ENCODE results near the gene CABP1.
A peak's percentile ranks its signal among the peaks of the same experiment; 100 is the strongest.

Gene CABP1

GRCh38 chr12:120698665-120699064, 58.2 kb downstream of the CABP1 start:
- no peak overlapping the region for H3K4me3 ChIP-seq (ENCODE audit: low read length in 2 of 2)
- H3K4me1 ChIP-seq (ENCODE audit: control insufficient read depth, insufficient read depth, low read length), result peaks cover 2% of the 10 kb centered on the region
- no peaks in the 10 kb centered on the region for H3K27me3 ChIP-seq (ENCODE audit: control insufficient read depth in 1 of 2, insufficient read depth in 2 of 2, low read length in 2 of 2)
- no peaks in the 10 kb centered on the region for H3K9me3 ChIP-seq (ENCODE audit: control insufficient read depth in 2 of 2, low read length in 2 of 2)
- peaks cover 48 to 69% of the 10 kb centered on the region in 2 donors for H3K36me3 ChIP-seq (ENCODE audit: control insufficient read depth in 2 of 2, insufficient read depth in 2 of 2, low read length in 2 of 2)
- no peak overlapping the region for H3K9ac ChIP-seq (ENCODE audit: low read length in 2 of 2)
- H3K27ac ChIP-seq (ENCODE audit: low read length), result no peak overlapping the region

- H3K4me3 ChIP-seq (ENCODE audit: low read length in 2 of 2), result no peak overlapping the region
- no peak overlapping the region for H3K9ac ChIP-seq (ENCODE audit: low read length in 2 of 2)
- H3K36me3 ChIP-seq (ENCODE audit: control insufficient read depth in 2 of 2, insufficient read depth in 2 of 2, low read length in 2 of 2), result peaks cover 43 to 62% of the 10 kb centered on the region in 2 donors
- H3K27me3 ChIP-seq (ENCODE audit: control insufficient read depth in 1 of 2, insufficient read depth in 2 of 2, low read length in 2 of 2), result no peaks in the 10 kb centered on the region
- H3K9me3 ChIP-seq (ENCODE audit: control insufficient read depth in 2 of 2, low read length in 2 of 2), result no peaks in the 10 kb centered on the region
- H3K27ac ChIP-seq (ENCODE audit: low read length), result no peak overlapping the region
- peaks cover 2% of the 10 kb centered on the region for H3K4me1 ChIP-seq (ENCODE audit: control insufficient read depth, insufficient read depth, low read length)
Observed at GRCh38 chr12:120699553-120699952, 59.1 kb downstream of the CABP1 start.

- H3K9ac ChIP-seq (ENCODE audit: low read length in 2 of 2), result no peak overlapping the region
- H3K9me3 ChIP-seq (ENCODE audit: control insufficient read depth in 2 of 2, low read length in 2 of 2), result no peaks in the 10 kb centered on the region
- H3K36me3 ChIP-seq (ENCODE audit: control insufficient read depth in 2 of 2, insufficient read depth in 2 of 2, low read length in 2 of 2), result peaks cover 31 to 50% of the 10 kb centered on the region in 2 donors
- no peak overlapping the region for H3K4me3 ChIP-seq (ENCODE audit: low read length in 2 of 2)
- no peaks in the 10 kb centered on the region for H3K27me3 ChIP-seq (ENCODE audit: control insufficient read depth in 1 of 2, insufficient read depth in 2 of 2, low read length in 2 of 2)
- H3K27ac ChIP-seq (ENCODE audit: low read length), result no peak overlapping the region
- peaks cover 2% of the 10 kb centered on the region for H3K4me1 ChIP-seq (ENCODE audit: control insufficient read depth, insufficient read depth, low read length)
Observed at GRCh38 chr12:120700886-120701285, 60.5 kb downstream of the CABP1 start.

GRCh38 chr12:120702637-120703036, 62.2 kb downstream of the CABP1 start:
- no peaks in the 10 kb centered on the region for H3K27me3 ChIP-seq (ENCODE audit: control insufficient read depth in 1 of 2, insufficient read depth in 2 of 2, low read length in 2 of 2)
- H3K9me3 ChIP-seq (ENCODE audit: control insufficient read depth in 2 of 2, low read length in 2 of 2), result no peaks in the 10 kb centered on the region
- H3K36me3 ChIP-seq (ENCODE audit: control insufficient read depth in 2 of 2, insufficient read depth in 2 of 2, low read length in 2 of 2), result peaks cover 20 to 35% of the 10 kb centered on the region in 2 donors
- no peak overlapping the region for H3K27ac ChIP-seq (ENCODE audit: low read length)
- peaks cover 2% of the 10 kb centered on the region for H3K4me1 ChIP-seq (ENCODE audit: control insufficient read depth, insufficient read depth, low read length)
- no peak overlapping the region for H3K4me3 ChIP-seq (ENCODE audit: low read length in 2 of 2)
- H3K9ac ChIP-seq (ENCODE audit: low read length in 2 of 2), result no peak overlapping the region

- H3K27ac ChIP-seq (ENCODE audit: low read length), result no peak overlapping the region
- no peak overlapping the region for H3K4me3 ChIP-seq (ENCODE audit: low read length in 2 of 2)
- H3K9ac ChIP-seq (ENCODE audit: low read length in 2 of 2), result no peak overlapping the region
Observed at GRCh38 chr12:120703311-120703942, 63.0 kb downstream of the CABP1 start.

GRCh38 chr12:120705618-120706017, 65.2 kb downstream of the CABP1 start:
- Histone ChIP-seq H3K27ac (ENCODE audit: low read length) (no peak overlapping the region), H3K4me1 (ENCODE audit: control insufficient read depth, insufficient read depth, low read length) (peaks cover 6% of the 10 kb centered on the region), H3K4me3 (ENCODE audit: low read length in 2 of 2) (no peak overlapping the region), H3K27me3 (ENCODE audit: control insufficient read depth in 1 of 2, insufficient read depth in 2 of 2, low read length in 2 of 2) (no peaks in the 10 kb centered on the region), H3K9ac (ENCODE audit: low read length in 2 of 2) (no peak overlapping the region), H3K36me3 (ENCODE audit: control insufficient read depth in 2 of 2, insufficient read depth in 2 of 2, low read length in 2 of 2) (peaks cover 13 to 17% of the 10 kb centered on the region in 2 donors), H3K9me3 (ENCODE audit: control insufficient read depth in 2 of 2, low read length in 2 of 2) (no peaks in the 10 kb centered on the region)

More at GRCh38 chr12:120703311-120703942, 63.0 kb downstream of the CABP1 start:
- Histone ChIP-seq H3K27me3 (ENCODE audit: control insufficient read depth in 1 of 2, insufficient read depth in 2 of 2, low read length in 2 of 2) (no peaks in the 10 kb centered on the region), H3K9me3 (ENCODE audit: control insufficient read depth in 2 of 2, low read length in 2 of 2) (no peaks in the 10 kb centered on the region), H3K4me1 (ENCODE audit: control insufficient read depth, insufficient read depth, low read length) (peaks cover 2% of the 10 kb centered on the region), H3K36me3 (ENCODE audit: control insufficient read depth in 2 of 2, insufficient read depth in 2 of 2, low read length in 2 of 2) (peaks cover 20 to 32% of the 10 kb centered on the region in 2 donors)

GRCh38 chr12:120706029-120706428, 65.6 kb downstream of the CABP1 start:
- H3K9ac ChIP-seq (ENCODE audit: low read length in 2 of 2), result no peak overlapping the region
- peaks cover 13% of the 10 kb centered on the region in 2 donors for H3K36me3 ChIP-seq (ENCODE audit: control insufficient read depth in 2 of 2, insufficient read depth in 2 of 2, low read length in 2 of 2)
- no peak overlapping the region for H3K27ac ChIP-seq (ENCODE audit: low read length)
- H3K4me3 ChIP-seq (ENCODE audit: low read length in 2 of 2), result no peak overlapping the region
- H3K9me3 ChIP-seq (ENCODE audit: control insufficient read depth in 2 of 2, low read length in 2 of 2), result no peaks in the 10 kb centered on the region
- peaks cover 7% of the 10 kb centered on the region for H3K4me1 ChIP-seq (ENCODE audit: control insufficient read depth, insufficient read depth, low read length)
- H3K27me3 ChIP-seq (ENCODE audit: control insufficient read depth in 1 of 2, insufficient read depth in 2 of 2, low read length in 2 of 2), result no peaks in the 10 kb centered on the region

GRCh38 chr12:120708651-120709050, 68.2 kb downstream of the CABP1 start:
- Histone ChIP-seq H3K36me3 (ENCODE audit: control insufficient read depth in 2 of 2, insufficient read depth in 2 of 2, low read length in 2 of 2) (peaks cover 2 to 7% of the 10 kb centered on the region in 2 donors), H3K27me3 (ENCODE audit: control insufficient read depth in 1 of 2, insufficient read depth in 2 of 2, low read length in 2 of 2) (no peaks in the 10 kb centered on the region), H3K27ac (ENCODE audit: low read length) (no peak overlapping the region), H3K9ac (ENCODE audit: low read length in 2 of 2) (no peak overlapping the region), H3K9me3 (ENCODE audit: control insufficient read depth in 2 of 2, low read length in 2 of 2) (no peaks in the 10 kb centered on the region), H3K4me1 (ENCODE audit: control insufficient read depth, insufficient read depth, low read length) (peaks cover 17% of the 10 kb centered on the region), H3K4me3 (ENCODE audit: low read length in 2 of 2) (no peak overlapping the region)

GRCh38 chr12:120710031-120710804, 69.8 kb downstream of the CABP1 start, which contains the start of gene UNC119B:
Gene UNC119B, plus strand, starts transcription at chr12:120710458. Its CDS starts 17 bp downstream, at chr12:120710475.
- Histone ChIP-seq H3K27me3 (ENCODE audit: control insufficient read depth in 1 of 2, insufficient read depth in 2 of 2, low read length in 2 of 2) (no peaks in the 10 kb centered on the region), H3K36me3 (ENCODE audit: control insufficient read depth in 2 of 2, insufficient read depth in 2 of 2, low read length in 2 of 2) (peaks cover 0 to 11% of the 10 kb centered on the region in 2 donors), H3K4me1 (ENCODE audit: control insufficient read depth, insufficient read depth, low read length) (peaks cover 19% of the 10 kb centered on the region), H3K27ac (ENCODE audit: low read length) (peak within 1 kb of the TSS; percentile 66), H3K9ac (ENCODE audit: low read length in 2 of 2) (peak within 1 kb of the TSS; percentile 55 to 70), H3K4me3 (ENCODE audit: low read length in 2 of 2) (peak within 1 kb of the TSS; percentile 59 to 81), H3K9me3 (ENCODE audit: control insufficient read depth in 2 of 2, low read length in 2 of 2) (no peaks in the 10 kb centered on the region)

GRCh38 chr12:120710805-120711296, 70.4 kb downstream of the CABP1 start:
- Histone ChIP-seq H3K9ac (ENCODE audit: low read length in 2 of 2) (peak overlapping the region; percentile 55 to 70), H3K9me3 (ENCODE audit: control insufficient read depth in 2 of 2, low read length in 2 of 2) (no peaks in the 10 kb centered on the region), H3K27ac (ENCODE audit: low read length) (peak overlapping the region; percentile 55), H3K4me3 (ENCODE audit: low read length in 2 of 2) (peak overlapping the region; percentile 59 to 81), H3K4me1 (ENCODE audit: control insufficient read depth, insufficient read depth, low read length) (peaks cover 19% of the 10 kb centered on the region), H3K27me3 (ENCODE audit: control insufficient read depth in 1 of 2, insufficient read depth in 2 of 2, low read length in 2 of 2) (no peaks in the 10 kb centered on the region), H3K36me3 (ENCODE audit: control insufficient read depth in 2 of 2, insufficient read depth in 2 of 2, low read length in 2 of 2) (peaks cover 3 to 11% of the 10 kb centered on the region in 2 donors)
